C1 segment of cervical spinal cord (tissue), 14 donors: ENCODE results near the gene IL19.
"Not testable (repeated sequence)": the region's sequence is repeated elsewhere in the genome, so short reads cannot be mapped to it uniquely, and the experiment has no call there.

Experiments
- DNase-seq, 14 donors: peaks; one replicate each; lab custom pipeline; 2025; lab: John Stamatoyannopoulos, UW

Gene IL19

DNA sequence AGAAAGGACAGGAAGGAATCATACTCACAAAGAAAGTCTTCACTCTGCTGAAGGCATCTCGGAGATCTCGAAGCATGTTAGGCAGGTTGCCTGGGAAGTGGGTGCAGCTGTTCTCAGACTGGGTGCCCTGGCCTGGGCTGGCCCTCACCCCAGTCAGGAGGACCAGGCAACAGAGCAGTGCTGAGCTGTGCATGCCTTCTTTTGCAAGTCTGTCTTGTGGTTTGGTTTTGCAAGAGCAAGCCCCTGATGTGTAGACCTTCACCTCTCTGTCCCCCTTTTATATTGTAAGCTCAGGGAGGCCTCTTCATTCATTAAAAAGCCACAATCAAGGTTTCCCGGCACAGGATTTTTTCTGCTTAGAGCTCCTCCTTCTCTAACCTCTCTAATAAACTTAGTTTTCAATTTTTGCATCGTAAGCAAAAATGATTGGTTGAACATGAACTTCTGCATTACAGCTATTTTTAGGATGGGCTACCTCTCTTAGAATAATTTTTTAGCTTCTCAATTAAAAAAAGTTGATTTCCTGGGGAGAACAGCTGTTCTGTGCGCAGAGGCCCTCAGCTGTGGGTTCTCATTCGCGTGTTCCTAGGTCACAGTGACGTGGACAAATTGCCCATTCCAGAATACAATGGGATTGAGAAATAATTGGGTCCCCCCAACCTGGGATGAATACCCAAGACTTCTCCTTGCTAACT is 1.8 kb downstream of the IL19 start, which contains the start of gene IL10:
TSS of gene IL10 (minus strand) at position 252 of the 695 bp plus-strand sequence. CDS start at position 193, 59 bp downstream.
- DNase-seq = peak in 3 of 14 donors; percentile 8 to 35 (median 31)

DNA sequence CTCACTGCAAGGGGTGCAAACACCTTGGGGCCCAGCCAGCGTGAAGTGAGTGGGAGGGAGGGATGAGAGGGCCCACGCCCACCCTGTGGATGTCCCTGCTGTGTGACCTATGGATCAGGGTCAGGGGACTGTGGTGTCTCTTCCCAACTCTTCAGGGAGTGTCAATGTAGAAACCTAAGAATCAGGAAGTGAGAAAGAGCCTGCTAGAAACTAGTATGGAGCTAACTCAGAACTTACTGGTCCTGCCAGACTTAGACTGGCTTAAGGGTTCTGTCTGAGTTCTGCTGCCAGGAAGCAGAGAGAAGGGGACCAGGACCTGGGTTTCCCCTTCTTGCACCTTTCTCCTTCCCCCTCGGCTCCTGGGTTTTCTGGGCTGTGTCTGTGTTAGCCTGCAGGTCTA is 3.5 kb downstream of the IL19 start:
- DNase-seq = peak in 1 of 14 donors; percentile 7

DNA sequence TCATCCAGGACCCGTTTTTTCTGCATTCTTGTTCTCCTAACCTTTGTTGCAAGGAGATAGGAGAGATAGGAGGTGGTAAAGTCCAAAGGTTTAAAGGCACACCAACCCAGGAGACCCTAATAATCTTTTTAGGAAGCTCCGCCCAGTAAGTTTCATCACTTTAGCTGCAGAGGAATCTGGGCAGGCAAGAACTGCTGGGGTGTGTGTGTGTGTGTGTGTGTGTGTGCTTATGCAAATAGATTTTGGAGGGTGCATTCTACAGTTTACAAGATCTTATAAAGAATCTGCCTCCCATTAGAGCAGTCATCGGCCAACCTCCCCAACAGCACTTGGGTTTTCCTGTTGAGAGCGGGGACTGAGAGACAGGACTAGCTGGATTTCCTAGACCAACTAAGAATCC is 5.7 kb downstream of the IL19 start:
- DNase-seq = no peak

DNA sequence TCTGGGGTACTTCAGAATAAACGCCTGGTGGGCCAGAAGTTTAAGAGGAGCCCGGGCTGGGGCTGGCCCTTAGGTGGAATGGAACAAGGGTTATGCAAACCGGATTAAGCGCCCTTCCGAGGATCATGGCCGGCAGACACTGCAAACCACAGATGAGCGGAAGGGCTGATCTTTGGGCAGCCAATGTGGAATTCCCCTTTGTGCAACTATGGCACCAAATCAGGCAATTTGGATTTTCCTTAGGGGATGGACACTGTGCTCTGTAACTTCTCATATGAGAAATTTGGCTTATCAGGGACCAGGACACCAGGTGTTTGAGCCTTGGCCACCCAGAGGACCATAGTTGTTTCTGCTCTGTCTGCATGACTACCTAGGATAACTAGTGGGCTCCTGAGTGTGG is 7.5 kb downstream of the IL19 start:
- DNase-seq = no peak

DNA sequence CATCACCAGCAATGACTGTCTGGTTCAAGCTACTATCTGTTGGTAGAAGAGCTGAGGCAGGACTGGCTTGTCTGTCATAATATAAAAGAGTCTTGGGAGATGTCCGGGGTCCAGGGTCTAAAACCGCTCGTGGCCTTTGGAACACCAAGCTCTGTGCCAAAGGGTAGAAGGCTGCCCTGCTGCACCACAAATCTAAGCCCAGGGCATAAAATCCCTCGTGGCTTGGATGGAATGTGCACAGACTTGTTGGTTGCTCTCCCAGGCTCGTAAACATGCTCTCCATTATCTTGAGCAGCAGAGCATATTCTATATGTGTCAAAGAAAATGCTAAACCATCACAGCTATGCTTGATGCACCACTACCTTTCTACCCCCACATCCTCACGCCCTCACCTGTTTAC is 8.3 kb downstream of the IL19 start:
- DNase-seq = not testable (repeated sequence)

DNA sequence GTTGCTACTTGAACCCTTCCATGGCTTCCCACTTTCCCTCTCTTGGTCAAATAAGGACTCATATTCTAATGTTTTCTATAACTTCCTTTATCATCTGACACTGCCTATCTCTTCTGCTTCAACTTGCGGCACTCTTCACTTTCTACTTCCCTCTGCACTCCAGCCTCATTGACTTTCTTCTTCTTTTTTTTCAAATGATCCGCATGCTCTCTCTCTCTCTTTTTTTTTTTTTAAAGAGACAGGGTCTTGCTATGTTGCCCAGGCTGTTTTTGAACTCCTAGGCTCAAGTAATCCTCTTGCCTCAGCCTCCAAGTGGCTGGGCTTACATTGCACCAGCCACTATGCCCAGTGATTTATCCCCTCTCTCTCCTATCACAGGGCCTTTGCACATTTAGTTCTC is 9.1 kb downstream of the IL19 start:
- DNase-seq = no peak

DNA sequence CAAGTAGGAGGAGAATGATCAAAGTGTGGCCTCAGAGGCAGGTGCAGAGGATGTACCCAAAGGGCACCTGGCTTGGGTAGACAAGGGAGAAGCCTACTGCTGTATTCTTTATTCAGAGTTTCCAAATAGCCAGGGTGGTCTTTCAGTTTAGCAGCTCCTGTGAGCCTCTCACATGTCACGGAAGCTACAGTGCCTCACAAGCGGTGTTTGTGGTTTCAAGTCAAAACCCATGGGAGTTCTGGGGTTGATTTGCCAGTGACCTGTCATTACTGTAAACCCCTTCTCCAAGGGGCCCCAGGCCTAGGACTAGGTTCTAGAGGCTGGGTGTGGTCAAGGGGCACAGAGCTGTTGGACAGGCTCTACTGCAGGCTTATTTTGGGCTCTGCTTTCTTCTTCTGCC is 11.9 kb downstream of the IL19 start:
- no peak for DNase-seq

DNA sequence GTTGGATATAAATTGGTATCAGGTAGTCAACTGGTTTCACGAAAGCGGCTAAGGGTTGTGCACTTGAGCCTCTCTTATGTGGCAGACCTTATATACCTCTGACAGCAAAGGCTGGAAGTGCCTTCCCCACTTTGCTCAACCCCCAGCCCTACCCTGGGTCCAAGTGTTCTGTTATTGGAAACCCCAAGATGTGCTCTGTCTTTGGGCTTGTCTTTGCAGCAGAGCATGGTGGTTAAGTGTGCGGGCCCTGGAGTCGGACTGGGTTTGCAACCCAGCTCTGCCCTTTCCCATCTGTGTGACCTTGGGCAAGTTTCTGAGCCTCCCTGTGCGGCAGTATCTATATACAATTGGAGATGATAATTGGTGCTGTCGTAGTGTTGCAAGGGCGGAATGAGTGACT is 12.9 kb downstream of the IL19 start:
- DNase-seq = no peak

DNA sequence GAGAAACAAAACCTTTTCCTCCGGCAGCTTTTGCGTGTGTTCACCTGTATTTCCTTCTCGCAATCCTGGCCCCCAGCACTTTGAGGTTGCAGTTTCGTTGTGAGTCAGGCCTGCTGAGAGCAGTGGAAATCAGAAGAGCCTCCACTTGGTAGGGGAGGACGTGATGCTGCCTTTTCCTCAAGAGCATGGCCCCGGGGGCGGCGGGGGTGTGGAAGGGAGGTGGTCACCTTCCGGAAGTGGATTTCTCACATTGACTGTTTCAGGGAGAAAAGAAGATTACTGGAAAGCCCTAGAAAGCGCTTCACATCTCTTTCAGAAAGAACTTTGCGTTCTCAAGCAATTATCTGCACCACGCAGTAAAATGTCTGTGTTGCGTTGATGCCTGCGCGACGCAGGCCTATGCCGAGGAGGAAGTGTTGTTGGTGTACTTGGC is 13.9 kb downstream of the IL19 start:
- DNase-seq = no peak

DNA sequence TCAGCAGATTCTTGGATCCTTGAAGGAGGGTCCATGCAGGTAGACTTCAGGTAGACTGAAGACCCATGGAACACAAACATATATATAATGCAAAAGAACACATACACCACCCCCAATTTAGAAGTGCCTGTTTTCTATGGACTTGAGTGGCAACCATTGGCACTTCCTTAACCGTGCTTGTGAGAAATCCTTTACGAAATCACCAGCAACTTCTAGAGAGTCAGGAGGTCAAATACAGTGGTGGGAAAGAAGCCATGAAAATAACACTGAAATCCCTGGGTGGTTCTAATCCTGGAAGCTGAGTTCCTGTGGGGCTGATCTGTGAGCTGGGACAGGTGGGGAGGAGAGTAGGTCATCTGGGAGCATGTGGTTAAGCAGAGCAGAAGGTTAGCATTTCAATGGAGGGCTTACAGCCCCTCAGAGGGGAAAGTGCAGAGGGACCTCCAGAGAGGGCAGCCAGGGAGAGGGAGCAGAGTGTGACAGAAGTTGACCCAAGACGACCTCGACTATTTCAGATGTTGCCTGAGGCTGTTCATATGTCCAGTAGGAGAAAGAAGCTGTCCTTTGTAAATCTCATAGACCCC is 14.7 kb downstream of the IL19 start:
- no peak for DNase-seq

DNA sequence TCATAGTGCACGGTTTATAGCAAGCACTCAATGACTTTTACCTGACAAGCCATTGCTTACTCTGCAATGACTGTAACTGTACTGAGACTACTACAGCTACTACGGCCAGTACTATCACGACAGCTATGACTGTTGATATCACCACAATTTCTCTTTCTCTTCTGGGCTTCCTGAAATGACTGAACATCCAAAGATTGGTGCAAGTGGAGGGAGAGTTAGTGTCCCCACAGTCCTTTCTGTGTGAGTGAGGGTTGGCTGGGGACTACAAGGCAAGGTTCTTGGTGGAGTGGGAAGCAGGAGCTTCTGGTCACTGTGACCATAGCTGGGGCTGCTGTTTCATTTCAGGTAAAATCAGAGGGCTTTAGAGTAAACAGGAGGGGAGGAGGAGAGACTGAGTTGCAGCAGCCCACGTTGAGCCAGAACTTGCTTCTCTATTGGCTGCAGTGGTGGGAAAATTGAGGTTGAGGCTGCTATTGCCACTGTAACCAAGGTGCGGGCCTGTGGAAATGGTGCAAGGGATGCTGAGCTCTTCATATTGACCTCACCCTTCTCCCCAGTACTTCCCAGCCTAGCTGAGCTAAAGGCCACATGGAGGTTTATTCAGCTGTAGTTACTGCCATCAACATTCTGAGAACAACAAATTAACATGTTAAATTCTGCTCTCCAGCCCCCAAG is 15.8 kb downstream of the IL19 start:
- no peak for DNase-seq

DNA sequence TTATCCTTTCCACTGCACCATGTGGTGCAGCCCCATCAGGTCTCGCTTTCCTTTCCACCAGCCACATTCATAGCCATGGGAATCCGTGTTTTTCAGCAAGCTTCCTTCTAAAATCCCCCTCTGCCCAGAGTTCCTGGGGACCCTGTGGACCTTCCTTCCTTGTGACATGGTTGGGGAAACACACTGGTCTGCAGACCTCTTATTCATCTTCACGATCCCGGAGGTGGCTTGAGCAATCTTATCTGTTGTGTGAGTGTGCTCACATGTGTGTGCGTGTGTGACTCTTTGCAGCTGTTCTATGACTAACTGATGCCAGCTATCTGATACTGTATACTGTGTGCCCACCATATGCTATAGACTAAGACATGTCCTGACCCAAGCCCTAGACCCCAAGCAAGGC is 17.3 kb downstream of the IL19 start:
- DNase-seq = no peak

DNA sequence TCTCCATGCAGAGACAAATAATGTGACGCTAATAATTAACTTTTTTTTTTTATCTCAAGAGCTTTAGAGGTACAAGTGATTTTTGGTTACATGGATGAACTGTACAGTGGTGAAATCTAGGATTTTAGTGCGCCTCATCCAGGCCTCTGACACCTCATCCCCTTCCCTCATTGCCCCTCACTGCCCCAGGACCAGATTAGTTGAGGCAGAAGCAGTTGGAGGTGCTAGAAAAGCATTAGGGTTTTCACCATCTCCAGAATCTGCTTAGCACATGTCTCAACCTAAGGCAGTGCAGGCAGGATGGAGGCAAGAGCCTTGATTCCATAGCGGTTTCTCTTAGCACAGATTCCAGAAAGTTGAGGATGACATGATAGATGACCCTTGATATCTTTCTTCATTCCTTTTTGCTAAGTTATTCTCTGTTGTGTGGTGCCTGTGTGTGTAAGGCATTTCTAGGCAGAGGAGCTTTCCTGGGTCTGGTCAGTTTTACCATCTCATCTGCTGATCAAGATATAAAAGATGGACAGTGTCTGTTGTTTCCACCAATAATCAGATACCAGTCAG is 18.0 kb downstream of the IL19 start:
- DNase-seq = no peak

DNA sequence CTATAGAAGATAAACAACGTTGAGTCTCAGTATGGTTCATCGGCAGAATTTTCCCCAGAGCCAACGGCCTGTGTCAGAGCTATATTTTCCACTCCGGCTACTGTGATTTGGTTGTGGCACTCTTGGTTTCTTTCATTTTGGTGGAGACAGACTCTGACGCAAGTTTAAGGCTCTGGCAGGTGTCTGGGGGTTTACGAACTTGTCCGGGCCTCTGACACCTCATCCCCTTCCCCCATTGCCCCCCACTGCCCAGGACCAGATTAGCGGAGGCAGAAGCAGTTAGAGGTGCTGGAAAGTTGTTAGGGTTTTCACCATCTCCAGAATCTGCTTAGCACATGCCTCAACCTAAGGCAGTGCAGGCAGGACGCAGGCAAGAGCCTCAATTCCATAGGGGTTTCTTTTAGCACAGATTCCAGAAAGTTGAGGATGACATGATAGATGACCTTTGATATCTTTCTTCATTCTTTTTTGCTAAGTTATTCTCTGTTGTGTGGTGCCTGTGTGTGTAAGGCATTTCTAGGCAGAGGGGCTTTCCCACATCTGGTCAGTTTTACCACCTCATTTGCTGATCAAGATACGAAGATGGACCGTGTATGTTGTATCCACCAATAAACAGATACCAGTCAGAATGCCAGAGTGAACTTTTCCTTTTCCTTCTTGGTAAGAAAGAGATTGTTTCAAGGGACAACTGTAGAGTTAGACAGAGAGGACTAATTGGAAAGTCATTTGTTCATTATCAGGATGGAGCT is 20.1 kb downstream of the IL19 start:
- no peak for DNase-seq

DNA sequence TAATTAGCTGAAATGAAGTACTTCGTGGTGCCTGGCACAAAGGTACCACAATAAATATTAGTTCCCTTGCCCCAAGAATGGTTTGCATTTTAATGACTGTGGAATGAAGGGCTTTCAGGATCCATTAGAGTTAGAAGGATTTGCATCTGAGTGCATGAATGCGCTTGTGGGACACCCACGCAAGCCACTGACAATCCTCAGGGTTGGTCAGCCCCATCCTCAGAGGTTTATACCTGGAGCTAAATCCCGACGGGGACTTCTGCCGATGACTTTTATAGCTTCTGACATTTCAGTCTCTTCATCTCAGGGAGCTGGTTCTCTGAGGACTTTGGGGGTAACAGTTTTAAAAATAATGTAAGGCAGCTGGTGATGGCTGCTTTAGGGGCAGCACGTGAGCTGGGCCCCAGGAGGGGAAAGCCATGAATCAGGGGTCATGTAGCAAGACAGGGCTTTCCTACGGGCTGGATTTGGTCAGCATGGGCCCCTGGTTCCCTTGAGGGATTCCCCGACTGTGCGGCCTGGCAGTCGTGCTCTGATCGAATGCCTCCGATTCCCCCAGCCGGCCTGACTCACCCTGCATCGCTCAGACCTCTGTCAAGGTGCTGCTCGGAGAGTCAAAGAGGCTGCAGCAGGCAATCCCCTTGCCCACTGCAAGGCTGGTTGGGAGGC is 22.5 kb downstream of the IL19 start:
- DNase-seq = no peak

DNA sequence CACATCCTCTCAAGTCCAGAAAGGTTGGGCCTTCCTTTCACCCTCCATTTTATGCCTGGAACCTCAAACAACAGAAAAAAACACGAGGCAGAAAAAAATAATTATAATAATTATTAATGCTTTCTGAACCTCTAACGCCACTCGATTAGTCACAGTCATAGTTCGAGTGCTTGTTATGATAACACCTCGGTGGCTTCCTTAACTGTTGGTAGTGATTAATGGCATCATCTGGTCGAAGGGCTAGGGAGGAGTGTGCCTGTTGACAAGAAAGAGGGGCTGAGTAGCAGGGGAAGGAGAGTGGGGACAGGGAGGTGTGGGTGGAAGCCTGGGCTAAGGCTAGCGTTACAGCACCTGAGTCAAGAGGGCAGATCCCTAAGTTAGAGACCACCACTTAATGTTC is 23.0 kb downstream of the IL19 start:
- no peak for DNase-seq

DNA sequence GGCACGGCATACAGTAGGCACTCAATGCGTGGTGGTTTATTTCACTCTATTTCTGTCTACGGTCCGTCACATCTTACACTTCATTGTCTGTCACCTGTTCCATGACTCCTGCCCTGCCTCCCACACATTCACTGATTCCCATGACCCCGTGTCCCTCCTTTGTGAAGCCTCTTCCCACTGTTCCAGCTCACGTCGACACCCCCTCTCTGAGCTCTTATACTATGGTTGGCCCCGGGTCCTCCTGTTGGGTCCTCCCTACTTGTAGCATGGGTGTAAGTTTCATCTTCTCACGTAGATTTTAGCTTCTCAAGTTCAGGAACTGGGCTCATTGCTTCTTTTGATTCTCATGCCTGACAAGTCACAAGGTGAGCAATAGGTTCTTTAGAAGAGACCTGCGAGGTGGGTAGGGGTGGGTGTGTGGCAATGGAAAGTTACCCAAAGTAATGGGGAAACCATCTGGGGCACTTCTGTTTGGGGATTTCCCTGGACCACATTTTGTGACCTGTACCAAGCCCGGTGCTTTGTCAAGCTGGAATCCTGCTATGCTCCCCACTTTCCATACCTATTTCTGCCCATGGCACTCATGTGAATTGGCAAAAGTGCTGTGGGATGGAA is 23.8 kb downstream of the IL19 start:
- DNase-seq = no peak

DNA sequence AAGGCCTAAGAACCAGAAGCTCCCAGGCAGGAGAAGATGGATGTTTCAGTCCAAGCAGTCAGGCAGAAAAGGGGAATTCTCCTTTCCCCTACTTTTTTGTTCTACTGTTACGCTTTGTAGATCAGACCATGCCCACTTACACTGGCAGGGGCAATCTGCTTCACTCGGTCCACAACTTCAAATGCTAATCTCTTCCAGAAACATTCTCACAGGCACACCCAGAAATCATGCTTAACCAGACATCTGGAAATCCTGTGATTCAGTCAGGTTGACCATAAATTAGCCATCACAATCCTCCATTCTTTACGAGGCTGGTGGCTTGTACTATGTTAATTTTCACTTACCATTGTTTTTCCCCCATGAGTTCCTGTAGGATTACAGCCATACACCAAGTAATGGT is 25.5 kb downstream of the IL19 start:
- DNase-seq = no peak

DNA sequence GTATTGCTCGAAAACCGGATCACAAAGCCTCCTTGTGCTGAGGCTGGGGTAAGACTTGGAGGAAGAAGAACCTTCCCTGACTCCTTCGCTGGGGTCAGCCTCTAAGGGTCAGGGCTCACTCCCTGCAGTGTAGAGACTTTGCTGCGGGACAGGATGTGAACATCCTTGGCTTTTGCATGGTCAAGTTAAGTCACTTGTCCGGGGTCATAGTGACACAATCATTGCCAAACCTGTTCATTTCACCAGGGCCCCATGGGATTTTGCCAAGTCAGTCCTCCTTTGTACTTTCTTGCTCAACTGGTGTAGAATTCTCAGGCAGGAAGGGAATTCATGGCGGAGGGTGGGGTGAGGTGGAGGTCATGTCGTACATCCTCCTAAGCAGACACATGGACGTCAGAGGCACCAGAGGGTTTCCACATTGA is 26.4 kb downstream of the IL19 start:
- no peak for DNase-seq

DNA sequence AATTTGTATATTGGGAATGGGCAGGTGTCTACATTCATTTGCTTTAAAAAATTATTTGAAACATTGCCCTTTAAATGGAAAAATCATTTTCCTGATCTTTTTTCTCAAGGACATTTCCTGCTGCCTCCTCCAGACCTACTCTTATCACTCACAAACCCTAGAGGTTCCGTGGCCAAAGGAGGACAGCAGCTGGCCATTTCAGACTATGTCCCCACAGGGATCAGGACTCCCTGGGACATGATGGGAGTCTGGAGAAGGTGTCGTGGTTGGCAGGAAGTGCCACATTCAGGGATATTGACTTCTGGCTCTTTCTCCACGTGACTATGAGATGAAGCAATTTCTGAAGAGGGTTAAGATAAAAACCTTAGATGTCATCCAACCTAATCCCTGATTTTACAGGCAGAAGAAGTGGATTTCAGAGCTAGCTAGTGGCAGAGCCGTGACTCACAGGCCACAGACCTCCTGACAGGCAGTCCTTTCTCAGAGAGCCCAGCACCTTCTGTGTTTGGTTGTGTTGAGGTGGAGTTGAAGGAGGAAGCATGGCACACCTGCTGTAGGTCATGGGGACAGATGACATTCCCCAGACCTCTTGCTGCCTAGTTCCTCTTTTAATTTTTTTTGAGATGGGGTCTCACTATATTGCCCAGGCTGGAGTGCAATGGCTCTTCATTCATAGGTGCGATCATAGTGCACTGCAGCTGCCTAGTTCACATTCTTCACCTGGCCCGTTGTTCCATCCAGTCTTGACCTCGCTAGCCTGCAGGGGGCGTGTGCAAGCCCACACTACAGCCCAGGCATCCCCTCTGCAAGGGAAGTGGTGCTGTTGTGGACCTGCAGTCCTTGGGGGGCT is 27.2 kb downstream of the IL19 start:
- no peak for DNase-seq
